Measurements from ENCODE around the gene ZNF766.
"Not testable (repeated sequence)": the region's sequence is repeated elsewhere in the genome, so short reads cannot be mapped to it uniquely, and the experiment has no call there.

Gene ZNF766

DNA sequence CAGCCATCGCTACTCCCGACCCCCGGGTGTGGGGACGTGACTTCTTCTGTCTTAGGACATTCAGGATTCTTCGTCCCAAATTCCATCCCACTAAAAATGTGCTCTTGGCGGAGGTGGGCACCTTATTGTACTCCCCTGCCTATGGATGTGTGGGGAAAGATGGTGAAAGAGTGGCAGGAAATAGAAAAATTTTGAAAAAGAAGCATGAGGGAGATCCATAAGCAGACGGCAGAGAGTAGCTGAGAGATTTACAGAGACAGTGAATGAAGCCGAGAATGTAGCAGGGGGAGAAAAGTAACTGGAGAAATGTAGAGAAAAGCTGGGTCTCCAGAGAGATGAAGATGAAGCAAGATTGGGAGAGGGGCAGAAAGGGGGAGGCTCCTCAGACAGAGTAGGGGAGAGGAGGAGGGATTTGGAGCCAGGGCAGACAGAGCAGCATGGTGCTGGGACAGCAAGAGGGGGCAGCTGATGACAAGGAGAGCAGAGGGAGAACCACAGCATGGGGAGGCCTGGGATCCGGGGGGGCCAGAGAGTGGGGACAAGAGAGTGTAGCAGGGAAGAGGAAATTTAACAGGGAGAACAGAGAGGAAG is 67.5 kb downstream of the ZNF766 start:
- Histone ChIP-seq H3K4me1 (ENCODE audit: control insufficient read depth, low read depth, low read length) (no peaks in the 10 kb centered on the region), H3K9me3 (ENCODE audit: control insufficient read depth, low read depth, low read length) (peaks cover 14% of the 10 kb centered on the region), H3K4me3 (ENCODE audit: low read length) (peak overlapping the region; percentile 95), H3K9ac (ENCODE audit: low read length) (peak overlapping the region; percentile 97), H3K27me3 (ENCODE audit: control insufficient read depth, insufficient read depth, low read length) (no peaks in the 10 kb centered on the region), H3K27ac (ENCODE audit: low read length) (peak overlapping the region; percentile 75), H3K36me3 (ENCODE audit: control insufficient read depth, low read depth, low read length) (no peaks in the 10 kb centered on the region)

DNA sequence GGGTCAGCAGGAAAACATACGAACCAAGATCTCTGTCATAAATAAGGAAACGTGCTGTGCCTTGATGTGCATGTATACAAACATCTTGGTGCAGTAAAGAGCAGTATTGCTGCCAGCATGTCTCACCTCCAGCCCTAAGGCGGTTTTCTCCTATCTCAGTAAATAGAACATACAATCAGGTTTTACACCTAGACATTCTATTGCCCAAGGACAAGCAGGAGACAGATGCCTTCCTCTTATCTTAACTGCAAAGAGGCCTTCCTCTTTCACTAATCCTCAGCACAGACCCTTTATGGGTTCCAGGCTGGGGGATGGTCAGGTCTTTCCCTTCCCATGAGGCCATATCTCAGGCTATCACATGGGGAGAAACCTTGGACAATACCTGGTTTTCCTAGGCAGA is 69.6 kb downstream of the ZNF766 start:
- H3K4me3 ChIP-seq (ENCODE audit: low read length); H3K9ac ChIP-seq (ENCODE audit: low read length); H3K36me3 ChIP-seq (ENCODE audit: control insufficient read depth, low read depth, low read length); H3K4me1 ChIP-seq (ENCODE audit: control insufficient read depth, low read depth, low read length); H3K27ac ChIP-seq (ENCODE audit: low read length); H3K27me3 ChIP-seq (ENCODE audit: control insufficient read depth, insufficient read depth, low read length); H3K9me3 ChIP-seq (ENCODE audit: control insufficient read depth, low read depth, low read length): not testable (repeated sequence)

DNA sequence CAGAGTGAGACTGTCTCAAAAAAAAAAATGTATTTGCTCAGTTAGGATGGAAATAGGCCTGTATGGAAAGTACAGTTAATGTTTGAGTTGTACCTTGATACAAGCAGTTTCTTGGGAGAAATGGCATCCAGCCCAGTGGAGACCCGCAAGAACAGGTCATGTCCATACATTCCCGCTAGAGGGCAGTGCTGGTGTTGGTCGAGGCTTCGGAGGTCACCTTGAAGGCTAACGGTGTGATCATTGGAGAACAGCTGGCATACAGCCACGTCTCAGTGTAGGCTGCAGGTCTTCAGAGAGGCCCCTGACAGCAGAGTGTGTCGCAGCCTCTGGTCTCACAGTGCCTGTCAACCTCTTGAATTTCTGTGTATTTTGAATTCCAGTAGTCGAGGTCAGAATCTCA is 74.2 kb downstream of the ZNF766 start:
- Histone ChIP-seq H3K27ac (ENCODE audit: low read length) (no peak overlapping the region), H3K36me3 (ENCODE audit: control insufficient read depth, low read depth, low read length) (no peaks in the 10 kb centered on the region), H3K9me3 (ENCODE audit: control insufficient read depth, low read depth, low read length) (no peaks in the 10 kb centered on the region), H3K27me3 (ENCODE audit: control insufficient read depth, insufficient read depth, low read length) (no peaks in the 10 kb centered on the region), H3K9ac (ENCODE audit: low read length) (no peak overlapping the region), H3K4me3 (ENCODE audit: low read length) (no peak overlapping the region), H3K4me1 (ENCODE audit: control insufficient read depth, low read depth, low read length) (no peaks in the 10 kb centered on the region)

DNA sequence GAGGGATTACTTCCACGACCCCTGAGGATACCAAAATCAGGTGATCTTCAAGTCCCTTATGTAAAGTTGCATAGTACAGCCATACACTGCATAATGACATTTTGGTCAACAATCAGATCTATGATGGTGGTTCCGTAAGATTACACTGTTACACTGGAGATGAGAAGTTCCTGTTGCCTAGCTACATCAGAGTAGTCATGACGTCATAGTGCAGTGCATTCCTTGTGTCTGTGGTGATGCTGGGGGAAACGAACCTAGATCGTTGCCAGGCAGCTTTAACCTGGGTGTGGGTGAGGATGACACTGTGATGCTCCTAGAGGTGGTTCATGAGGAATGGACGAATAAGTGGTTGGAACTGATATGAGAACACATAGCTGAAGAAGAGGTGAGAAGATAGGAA is 75.8 kb downstream of the ZNF766 start:
- Histone ChIP-seq H3K4me1 (ENCODE audit: control insufficient read depth, low read depth, low read length) (no peaks in the 10 kb centered on the region), H3K27ac (ENCODE audit: low read length) (no peak overlapping the region), H3K4me3 (ENCODE audit: low read length) (no peak overlapping the region), H3K9ac (ENCODE audit: low read length) (no peak overlapping the region), H3K36me3 (ENCODE audit: control insufficient read depth, low read depth, low read length) (no peaks in the 10 kb centered on the region), H3K9me3 (ENCODE audit: control insufficient read depth, low read depth, low read length) (no peaks in the 10 kb centered on the region), H3K27me3 (ENCODE audit: control insufficient read depth, insufficient read depth, low read length) (no peaks in the 10 kb centered on the region)
